ENCODE data around the gene CCR5AS.
"Not testable (repeated sequence)": the region's sequence is repeated elsewhere in the genome, so short reads cannot be mapped to it uniquely, and the experiment has no call there.

Gene CCR5AS

DNA sequence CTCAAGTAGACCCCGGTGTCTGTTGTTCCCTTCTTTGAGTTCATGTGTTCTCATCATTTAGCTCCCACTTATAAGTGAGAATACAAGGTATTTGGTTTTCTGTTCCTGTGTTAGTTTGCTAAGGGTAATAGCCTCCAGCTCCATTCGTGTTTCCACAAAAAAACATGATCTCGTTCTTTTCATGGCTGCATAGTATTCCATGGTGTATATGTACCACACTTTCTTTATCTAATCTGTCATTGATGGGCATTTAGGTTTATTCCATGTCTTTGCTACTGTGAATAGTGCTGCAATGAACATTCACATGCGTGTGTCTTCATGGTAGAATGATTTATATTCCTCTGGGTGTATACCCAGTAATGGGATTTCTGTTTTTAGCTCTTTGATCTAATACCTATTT is 4.0 kb downstream of the CCR5AS start:
- not testable (repeated sequence) for DNase-seq (ENCODE audit: low read depth)

DNA sequence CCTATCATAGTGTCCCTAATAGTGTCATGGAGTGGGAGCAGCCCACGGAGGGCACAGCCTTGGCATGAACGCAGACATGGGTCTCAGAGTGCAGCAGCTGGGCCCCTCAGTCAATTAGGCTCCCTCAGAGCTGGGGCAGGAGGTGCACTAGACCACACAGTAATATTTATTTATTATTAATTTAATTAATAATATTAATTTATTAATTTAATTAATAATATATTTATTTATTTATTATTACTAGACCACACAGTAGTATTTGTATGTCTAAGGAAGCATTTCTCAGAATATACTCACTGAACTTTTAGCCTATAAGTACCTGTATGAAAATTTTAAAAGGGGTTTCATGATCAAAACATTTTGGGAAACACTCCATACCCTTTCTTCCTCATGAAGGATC is 5.3 kb downstream of the CCR5AS start:
- no peak for DNase-seq (ENCODE audit: low read depth)

DNA sequence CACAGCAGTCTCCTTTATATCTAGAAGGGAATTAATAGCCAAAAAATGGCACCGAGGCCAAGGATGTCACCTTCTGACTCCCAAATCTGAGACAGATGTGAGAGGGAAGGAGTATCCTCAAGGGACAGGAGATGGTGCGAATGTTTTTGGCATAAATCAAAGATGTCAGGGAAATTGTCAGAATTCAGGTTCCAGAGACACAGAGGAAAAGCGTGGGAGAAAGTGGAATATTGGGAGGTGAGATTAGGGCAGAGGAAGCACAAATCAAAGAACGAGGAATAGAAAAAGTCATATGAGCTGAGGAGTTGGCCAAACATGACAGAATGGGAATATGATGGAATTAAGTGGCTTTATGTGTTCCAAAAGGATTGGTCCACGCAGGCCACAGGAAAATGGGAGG is 6.0 kb downstream of the CCR5AS start:
- no peak for DNase-seq (ENCODE audit: low read depth)

DNA sequence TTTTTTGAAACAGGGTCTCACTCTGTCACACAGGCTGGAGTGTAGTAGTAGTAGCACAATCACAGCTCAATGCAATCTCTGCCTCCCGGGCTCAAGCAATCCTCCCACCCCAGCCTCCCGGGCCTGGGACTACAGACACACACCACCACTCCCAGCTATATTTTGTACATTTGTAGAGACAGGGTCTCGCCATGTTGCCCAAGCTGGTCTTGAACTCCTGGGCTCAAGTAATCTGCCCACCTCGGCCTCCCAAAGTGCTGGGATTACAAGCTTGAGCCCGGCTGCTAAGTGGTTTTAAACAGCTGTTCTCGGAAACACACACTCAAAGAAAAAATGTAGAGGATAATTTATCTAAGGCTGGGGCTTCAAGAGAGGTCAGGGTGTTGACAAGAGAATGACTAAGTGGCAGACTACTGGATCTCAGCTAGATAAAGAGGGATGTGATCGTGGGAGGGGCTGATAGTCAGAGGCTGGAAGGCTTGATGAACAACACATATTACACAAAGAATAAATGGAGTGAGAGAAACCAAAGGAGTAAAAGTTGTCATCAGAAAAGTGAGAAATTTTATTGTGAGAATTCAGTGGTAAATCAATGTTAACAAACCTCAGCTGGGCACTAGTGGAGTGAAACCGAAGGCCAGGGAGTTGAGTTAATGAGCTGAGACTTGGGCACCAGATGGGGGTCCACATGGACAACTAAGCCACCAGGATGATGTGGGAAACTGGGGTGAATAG is 6.7 kb downstream of the CCR5AS start:
- DNase-seq (ENCODE audit: low read depth): peak; percentile 72

DNA sequence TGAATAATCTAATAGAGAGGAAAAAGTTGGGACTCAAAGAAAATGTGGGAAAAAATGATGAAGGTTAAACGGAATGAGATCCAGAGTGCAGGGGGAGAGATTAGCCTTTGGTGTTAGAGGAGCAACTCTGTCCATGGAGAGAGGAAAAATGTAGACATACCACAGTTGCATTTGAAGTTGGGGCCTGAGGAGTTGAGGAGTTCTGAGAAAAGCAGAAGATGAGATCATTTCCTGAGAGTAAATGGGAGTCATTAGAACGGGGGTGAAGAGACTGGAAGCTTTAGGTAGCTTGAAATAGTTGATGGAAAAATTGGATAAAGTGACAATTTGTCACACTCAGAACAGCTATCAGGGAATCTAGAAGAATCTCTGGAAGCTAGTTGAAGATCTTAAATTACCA is 7.3 kb downstream of the CCR5AS start:
- DNase-seq (ENCODE audit: low read depth): no peak

DNA sequence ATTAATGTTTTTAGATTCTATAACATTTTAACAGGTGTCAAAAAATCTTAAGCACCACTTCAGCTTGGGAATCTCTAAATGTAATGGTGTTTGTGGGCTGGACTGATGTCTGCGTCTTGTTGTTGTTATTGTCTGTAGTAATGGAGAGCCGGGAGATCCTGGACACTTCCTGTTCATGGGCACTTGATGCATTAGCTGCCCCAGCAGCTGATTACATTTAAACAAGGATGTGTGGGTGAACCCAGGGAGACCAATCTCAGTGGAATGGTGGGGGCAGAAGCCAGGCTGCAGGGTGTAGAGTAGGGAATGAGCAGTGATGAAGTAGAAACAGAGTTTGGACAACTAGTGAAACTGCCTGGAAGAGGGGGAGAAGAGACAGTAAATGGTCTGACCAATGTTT is 7.8 kb downstream of the CCR5AS start:
- no peak for DNase-seq (ENCODE audit: low read depth)

DNA sequence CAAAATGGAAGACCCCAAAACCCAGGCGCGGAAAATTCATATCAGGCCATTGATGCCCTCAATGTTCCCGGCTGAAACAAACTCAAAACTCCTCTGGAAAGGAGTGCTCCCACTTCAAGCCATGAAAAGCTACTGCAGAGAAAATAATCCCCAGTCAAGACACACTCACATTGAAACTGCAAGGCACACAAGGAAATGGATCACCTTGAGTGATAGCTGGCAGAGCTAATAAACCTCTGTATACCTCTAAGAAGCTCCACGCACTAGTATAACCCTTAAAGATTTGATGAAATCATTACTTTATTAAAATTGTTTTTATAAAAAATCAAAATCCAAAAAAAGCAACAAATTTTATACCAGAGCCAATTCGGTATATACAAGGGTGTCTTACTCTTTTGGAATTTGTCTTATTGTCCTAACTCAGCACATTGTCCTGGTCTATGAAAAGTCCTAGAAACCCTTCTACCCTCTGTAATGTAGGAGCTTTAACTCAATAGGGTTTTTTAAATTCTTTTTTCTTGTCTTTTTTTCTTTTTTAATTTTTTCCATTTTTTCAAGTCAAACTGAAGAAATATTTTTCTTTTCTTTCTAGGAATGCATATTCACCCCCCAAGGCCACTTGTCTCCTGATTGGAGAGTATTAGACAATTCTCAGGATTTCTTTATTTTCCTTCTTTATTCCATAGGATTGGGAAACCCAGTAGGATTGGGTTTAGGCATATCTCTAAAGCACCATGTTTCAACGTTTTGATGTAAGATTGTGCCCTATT is 8.5 kb downstream of the CCR5AS start:
- DNase-seq (ENCODE audit: low read depth): no peak

DNA sequence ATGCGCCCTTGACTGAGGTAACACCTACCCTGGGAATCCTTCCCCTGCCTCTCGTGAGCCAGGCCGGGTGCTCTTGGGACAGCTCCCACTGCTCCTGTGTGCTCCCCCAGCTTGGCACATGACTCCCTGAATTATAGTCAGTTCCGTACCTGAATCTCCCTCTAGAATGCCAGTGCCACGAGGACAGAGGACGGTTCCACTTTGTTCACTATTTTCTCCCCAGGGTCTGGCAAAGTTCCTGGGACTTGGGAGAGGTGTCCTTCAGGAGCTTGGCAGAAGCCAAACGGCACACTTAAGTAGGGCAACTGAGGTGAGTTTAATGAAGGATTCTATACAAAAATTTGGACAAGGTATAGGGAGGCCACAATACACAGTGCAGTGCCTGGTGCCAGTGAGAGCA is 9.8 kb downstream of the CCR5AS start:
- no peak for DNase-seq (ENCODE audit: low read depth)

DNA sequence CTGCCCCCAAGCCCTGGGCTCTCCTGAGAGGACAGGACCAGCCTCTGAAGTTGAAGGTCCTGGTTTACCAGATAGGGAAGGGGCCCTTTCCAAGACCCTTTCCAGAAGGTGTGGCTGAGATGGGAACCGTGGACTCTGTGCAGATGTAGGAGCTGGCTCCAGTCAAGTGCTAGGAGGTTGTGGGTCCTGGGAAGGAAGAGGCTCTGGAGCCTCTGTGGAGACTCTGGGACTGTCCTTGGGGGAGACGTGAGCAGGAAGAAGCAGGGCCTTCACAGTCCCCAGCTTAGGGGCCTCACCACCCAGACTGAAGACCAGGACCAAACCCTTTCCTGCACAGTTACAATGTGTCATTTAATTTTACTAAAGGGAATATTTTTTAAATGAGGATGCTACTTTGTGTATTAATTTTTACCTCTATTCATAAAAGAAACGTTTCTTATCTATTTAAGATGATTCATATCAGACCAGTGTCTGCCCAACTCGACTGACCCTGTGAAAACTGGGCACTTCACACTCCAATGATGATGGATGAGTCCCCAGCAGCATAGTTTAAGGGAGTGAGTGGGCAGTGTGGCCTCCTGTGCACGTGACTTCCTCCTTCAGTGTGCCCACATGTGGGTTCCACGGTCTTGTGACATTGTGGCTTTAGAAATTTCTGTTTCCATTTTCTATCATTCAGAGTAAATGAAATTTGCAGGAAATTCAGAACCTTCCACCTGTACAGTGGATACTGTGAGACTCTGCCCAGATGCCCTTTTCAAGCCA is 10.9 kb downstream of the CCR5AS start:
- no peak for DNase-seq (ENCODE audit: low read depth)

DNA sequence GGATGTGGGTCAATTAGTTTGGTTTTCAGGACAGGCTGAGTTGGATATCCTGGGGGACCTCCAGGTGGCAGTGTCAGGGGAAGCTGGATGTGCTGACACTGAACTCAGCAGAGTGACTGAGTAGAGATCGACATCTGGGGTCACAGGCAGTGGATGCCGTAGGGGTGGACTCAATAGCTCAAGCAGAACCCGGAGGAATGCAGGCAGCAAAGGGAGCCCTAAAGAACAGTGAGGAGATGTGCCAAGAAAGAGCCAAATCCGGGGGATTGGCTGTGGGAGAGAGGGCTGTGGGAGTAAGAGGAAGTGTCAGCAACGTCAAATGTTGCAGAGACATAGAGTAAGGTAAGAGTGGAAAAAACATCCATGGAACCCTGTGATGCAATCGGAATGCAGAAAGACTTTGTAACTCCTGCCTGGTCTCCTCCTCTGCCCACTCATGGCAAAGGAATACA is 11.6 kb downstream of the CCR5AS start:
- DNase-seq (ENCODE audit: low read depth): peak; percentile 46

DNA sequence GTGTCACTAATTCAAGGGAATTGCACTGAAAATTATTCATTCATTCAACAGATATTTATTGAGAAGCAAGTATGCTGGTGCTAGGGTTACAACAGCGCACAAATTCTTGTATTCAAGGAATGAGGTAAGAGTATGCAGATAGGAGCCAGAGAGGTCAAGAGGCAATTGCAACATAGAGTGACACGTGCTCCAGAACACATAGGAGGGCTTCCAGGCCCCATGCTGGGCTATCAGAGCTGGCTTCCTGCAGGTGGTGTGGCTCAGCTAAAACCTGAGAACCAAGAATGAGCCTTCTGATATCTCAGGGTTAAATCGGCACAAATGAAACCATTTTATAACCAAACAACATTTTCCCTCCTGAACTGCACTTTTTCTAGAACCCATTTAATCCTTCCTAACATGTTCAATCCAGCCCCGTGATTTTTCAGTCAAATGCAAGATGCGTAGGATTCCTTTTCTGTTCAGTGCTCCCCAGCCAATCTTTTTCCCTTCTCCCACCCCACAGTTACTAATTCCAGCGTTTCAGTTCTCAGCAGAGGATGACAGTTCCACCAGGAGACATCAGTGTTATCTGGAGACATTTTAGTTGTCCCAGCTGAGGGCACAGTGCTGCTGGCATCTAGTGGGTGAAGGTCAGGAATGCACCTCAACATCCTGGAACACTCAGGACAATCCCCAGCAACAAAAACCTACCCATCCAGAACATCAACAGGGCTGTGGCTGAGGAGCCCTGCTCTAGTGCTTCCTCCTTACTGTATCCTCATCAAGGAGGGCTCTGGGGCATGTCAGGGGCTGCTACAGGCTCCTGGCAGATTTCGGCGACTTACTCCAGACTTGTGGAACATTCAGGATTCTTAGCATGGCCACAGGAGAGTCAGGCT is 13.1 kb downstream of the CCR5AS start:
- peak; percentile 53 for DNase-seq (ENCODE audit: low read depth)

DNA sequence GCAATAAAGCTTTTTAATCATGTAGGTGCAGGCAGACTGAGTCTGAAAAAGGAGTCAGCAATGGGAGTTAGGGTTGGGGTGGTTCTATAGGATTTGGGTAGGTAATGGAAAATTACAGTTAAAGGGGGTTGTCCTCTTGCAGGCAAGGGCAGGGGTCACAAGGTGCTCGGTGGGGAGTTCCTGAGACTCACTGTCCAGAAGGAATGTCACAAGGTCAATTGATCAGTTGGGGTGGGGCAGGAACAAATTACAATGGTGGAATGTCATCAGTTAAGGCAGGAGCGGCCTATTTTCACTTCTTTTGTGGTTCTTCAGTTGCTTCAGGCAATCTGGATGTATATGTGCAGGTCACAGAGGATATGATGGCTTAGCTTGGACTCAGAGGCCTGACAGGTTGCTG is 13.9 kb downstream of the CCR5AS start:
- no peak for DNase-seq (ENCODE audit: low read depth)

DNA sequence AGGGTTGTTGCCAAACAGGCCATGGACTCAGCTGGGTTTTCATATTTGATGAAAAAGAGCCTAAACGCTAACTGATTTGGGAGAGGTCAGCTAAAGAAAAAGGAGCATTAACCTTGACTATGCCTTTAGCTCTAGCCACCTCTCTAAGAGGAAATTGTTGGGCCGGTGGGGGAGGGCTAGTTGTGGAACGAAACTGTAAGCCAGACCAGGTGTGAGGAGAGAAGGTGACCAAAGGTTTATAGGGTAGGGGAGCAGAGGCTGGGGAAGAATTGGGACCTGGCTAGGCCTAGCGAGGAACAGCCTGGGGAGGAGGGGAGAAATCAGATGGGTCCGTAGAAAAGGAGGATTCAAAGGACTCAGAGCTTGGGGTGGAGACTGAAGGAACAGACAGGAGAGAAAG is 15.3 kb downstream of the CCR5AS start:
- DNase-seq (ENCODE audit: low read depth): not testable (repeated sequence)

DNA sequence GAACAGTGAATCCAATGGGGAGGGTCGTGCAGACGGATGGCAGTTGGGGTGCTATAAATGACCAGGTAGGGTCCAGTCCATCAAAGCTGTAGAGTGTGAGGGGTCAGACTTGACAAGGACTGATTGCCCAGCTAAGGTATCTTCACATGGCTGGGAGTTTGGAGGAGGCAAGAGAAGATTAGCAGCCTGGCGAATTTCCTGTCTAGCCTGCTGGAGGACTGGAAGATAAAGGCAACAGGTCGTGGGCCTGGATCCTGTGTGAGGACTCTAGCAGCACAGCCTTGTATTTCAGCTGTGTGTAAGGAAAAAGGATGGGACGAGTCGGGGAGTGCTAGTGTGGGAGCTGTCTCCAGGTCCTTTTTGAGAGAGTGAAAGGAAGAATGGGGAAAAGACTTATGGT is 17.6 kb downstream of the CCR5AS start:
- no peak for DNase-seq (ENCODE audit: low read depth)

DNA sequence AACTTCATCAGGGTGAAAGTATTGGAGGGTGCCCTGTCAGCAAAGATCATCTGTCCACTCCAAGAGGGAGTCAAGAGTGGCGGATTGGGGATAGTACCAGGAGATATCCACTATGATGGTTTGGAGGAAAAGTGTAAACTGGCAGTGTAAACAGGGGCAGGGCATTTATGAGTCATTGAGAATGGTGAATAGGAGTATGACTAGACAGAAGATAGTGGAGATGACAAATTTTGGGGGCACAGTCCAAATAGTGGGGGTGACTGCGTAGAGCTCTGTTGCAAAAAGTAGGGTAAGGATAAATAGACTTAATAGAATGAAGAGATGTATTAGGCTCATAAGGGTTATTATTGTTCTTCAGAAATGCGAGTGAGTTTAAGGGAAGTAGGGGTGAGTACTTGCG is 18.0 kb downstream of the CCR5AS start:
- DNase-seq (ENCODE audit: low read depth): not testable (repeated sequence)

DNA sequence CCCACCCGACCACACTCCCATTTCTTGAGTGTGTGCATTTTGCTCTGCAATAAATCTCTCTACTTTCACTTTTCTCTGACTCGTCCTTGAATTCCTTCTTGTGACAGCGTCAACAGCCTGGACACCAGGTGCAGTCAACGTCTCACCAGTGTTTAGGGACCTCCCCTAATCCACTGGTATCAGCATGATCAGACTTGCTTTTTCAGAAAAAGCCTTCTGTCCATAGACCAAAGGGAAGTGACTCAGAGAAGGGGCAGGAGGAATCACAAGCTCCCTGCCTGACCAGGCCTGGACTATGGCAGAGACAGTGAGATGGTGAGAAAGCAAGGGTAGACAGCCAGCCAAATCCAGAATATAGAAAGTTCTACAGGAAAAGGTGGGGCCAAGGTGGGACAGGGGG is 20.7 kb downstream of the CCR5AS start:
- peak; percentile 83 for DNase-seq (ENCODE audit: low read depth)

DNA sequence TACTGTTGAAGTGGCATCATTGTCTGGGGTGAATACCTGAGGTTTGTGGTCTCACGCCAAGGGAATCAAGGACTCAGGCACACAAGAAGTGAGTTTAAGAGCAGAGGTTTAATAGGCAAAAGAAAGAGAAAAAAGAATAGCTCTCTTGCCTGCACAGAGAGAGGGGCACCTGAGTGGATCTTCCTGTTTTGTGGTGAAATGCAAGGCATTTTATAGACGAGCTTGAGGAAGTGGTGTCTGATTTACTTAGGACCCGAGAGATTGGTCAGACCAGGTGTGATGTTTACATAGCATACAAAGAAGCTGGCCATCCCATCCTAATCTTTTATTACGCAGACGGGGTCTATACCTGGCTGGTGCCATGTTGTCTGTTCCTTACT is 22.9 kb downstream of the CCR5AS start:
- DNase-seq (ENCODE audit: low read depth): no peak

DNA sequence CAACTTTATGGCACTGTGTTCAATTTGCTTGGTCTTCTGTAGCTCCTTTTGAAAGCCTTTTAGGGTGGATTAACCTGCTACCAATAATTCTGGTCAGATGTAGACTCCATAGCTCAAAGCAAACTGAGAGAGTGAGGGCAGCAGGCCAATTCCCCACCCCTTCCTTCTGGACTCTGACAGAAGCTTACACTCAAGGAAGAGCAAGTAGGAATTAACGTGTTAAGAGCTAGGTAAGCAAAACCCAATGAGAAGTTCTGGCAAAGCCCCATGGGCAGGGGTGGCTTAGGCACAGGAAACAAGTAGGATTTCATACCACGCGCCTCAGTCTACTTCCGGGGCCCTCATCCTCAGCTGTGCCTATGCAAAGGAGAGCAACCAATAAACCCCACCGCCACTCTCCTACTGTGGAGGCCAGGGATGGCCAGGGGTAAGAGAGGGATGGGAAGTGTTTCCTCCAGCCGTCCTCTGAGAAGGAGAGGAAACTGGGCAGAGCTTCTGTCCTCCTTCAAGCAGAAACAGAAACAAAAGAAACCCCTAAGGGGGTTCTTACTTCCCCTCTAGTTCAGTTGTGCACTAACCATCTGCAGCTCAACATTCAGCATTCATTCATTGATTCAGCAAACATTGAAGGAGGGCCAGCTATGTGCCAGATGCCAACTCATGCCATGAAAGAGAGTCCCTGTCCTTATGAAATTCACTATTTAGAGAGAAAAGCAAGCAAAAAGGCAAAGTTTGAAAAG is 23.5 kb downstream of the CCR5AS start:
- no peak for DNase-seq (ENCODE audit: low read depth)

DNA sequence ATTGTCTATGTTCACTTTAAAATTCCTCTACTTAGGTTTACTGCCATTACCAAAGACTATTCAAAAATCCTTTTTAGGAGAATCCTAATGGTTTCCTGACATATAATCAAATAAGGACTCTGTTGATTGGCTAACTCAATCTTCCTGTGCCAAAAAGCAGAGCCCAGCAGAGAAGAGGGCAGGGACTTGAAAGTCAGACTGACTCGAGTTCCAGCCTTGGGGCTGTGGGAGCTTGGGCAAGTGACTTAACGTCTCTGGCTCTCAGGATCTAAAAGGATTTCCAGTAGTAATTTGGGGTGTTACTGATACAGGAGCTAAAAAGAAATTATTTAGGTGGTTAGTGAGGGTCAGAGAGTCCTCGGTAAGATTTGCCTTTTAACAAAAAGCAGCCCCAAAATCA is 25.2 kb downstream of the CCR5AS start:
- no peak for DNase-seq (ENCODE audit: low read depth)

DNA sequence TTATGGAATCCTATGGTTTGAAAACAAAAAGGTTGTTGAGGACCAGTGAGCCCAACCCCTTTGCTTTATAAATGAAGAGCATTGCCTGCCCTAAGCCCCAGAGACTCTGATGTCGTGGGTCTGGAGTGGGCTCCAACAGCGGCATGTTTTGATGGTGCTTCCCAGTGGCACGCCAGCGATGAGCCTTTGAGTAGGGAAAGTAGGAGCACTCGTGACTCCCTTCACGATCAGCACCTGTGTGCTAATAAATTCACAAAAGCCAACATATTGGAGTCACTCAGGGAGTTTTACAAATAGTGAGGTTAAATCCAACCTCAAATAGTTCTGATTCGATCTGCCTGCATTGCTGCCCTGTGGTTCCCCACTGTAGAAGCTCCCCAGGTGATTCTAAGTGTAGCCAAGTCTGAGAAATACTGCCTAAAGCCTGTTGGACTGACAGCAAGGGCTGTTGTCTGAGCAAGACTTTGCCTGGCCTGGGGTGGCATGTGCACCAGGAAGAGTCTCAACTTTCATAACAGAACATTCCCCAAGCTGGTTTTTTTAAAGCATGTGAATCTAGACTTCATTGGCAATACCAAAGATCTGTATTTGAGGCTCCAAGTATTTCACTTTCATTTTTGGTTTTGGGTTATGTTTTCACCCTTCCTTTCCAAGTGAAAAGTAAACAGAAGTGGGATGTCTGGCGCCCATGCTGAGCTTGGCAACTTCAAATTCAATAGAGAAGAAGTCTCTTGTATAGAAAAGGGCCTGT is 26.2 kb downstream of the CCR5AS start:
- no peak for DNase-seq (ENCODE audit: low read depth)
